Stimulated activated CD8-positive, alpha-beta memory T cell treated with anti-CD3 and anti-CD28 coated beads, Interleukin-4, amount 100 ng/mL, for 1 hour (primary cell): ENCODE data around the gene CPNE5.
A peak's percentile ranks its signal among the peaks of the same experiment; 100 is the strongest.

Experiments
- DNase-seq, 2 donors: peaks; one replicate each; pipeline ENCODE4 v3.0.0-alpha.2; 2020; ENCODE audit warnings: low read depth in 2 of 2, low spot score in 1 of 2

The CPNE5 gene

GRCh38 chr6:36858407-36858981, 19.2 kb upstream of the CPNE5 start:
- no peak for DNase-seq

DNA sequence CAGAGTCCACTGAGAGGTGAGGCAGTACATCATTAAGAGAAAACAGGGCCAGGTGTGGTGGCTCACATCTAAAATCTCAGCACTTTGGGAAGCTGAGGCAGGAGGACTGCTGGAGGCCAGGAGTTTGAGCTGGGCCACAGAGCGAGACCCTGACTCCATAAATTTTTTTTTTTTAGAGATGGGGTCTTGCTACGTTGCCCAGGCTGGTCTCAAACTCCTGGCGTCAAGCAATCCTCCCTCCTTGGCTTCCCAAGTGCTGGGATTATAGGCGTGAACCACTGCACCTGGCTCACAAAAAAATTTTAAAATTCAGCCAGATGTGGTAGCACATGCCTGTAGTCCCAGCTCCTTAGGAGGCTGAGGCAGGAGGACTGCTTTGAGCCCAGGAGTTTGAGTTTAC, 18.1 kb upstream of the CPNE5 start:
- no peak for DNase-seq

GRCh38 chr6:36856277-36856676, 17.0 kb upstream of the CPNE5 start:
- no peak for DNase-seq

GRCh38 chr6:36855750-36856149, 16.5 kb upstream of the CPNE5 start:
- no peak for DNase-seq

GRCh38 chr6:36853325-36853724, 14.1 kb upstream of the CPNE5 start:
- no peak for DNase-seq

- no peak for DNase-seq
Observed at GRCh38 chr6:36852481-36853147, 13.4 kb upstream of the CPNE5 start.

DNA sequence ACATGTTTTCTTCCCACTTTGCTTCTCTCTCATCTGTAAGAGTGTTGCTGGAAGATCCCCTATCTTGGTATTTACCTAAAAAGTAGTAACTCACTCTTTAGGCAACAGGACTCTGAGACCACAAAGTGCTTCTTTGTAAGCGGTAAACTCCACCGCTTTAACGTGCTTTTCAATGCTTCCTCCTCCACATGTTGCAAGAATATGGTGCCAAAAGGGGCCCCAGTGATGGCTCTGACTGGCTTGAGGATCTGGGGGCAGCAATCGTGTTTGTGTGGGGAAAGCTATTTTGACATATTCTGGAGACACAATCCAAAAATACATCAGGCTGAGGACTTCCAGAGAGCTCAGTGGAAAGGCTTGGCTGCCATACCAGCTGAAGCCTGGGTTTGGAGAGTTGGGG, 12.4 kb upstream of the CPNE5 start:
- DNase-seq = no peak

DNA sequence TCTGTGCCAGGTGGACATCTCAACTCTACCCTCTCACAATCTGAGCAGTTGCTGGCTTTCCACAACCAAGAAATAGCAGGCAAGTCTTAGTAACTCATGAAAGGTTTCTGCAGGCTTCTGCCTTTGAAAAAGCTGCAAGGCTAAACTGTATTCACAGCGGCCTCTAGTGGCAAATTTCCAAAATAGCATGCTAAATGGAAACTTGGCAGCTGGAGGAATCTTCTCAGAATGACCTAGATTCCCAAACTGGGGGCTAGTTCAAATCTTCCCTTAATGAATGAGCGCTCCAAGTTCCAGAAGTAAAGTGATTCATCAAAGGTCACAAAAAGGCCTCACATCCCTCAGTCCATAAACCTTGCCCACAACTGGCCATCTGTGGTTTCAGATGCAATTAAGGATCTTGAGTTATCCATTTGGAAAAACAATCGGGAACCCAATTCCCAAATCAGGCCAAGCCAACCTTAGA, 11.9 kb upstream of the CPNE5 start:
- no peak for DNase-seq

DNA sequence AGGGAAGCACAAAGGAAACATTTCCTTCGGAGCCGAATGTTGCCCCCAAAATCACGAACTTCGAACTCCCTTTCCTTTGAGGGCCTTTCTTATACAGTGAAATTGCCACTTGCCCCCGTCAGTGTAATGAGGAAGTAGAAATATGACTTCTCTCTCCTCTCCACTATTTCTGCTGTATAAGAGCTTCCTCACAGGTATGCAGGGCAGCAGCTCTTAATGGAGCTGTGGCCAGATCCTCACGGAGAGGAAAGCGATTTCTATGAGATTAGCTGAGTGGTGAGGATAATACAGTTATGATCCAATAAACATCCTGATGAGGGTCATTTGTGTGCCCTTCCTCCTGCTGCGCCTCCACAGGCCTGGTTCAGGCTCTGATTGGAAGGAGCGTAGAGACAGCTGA, 10.8 kb upstream of the CPNE5 start:
- no peak for DNase-seq

DNA sequence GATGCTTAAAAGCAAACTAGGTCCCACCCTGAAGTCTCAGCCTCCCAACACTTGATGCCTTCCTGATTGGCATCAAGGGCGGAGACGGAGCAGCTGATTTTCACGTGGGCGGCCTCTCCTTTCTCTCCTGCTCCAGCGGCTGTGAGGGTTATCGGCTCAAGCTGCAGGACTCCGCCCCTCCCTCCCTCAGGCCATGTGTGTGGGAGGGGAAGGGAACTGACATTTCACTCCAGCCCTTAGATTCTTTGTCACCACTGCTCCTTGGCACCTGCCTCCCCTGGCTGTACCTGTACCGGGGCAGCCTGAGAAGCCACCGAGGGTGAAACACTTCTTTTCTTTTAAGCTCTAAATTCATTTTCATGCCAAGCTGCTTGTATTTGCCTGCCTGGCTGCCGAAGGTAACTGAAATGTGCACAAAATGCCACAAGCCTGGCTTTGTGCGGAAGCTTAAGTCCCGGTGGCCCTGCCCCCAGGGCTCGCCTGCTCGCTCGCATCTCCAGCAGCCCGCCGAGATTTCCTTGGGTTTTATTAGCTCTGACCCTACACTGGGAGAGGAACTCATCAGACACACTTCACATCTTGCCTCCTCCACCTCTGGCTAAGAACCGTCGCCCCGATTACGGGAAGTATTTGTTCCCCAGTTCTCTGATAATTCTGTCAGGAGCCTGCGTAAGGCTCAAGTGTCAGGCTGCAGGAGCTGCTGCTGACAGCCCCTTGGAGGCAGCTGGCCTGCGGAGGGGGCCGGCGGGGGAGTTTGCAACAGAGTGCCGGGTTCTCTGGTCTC, 9.6 kb upstream of the CPNE5 start:
- no peak for DNase-seq

GRCh38 chr6:36847991-36848390, 8.7 kb upstream of the CPNE5 start:
- no peak for DNase-seq

- DNase-seq = no peak
Observed at GRCh38 chr6:36847152-36847551, 7.9 kb upstream of the CPNE5 start.

GRCh38 chr6:36845233-36845632, 6.0 kb upstream of the CPNE5 start:
- DNase-seq = no peak

GRCh38 chr6:36844232-36845170, 5.3 kb upstream of the CPNE5 start:
- no peak for DNase-seq

DNA sequence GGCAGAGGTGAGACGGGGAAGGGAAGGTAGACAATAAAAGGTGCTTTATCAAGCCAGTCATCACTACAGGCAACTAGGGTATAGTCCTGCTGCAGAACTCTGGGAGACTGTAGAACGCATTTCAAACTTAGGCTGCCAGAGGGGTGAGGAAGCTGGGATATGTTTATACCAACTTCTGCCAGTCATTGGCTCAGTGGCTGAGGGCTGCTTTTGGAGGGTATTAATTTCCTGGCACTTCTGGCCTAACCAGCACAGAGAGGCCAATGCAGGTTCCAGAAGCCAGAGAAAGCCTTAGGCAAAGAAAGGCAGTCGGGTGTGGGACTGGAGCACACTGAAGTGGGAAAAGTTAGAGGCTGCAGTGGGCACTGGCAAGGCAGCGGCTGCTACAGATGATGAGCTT, 3.9 kb upstream of the CPNE5 start:
- DNase-seq = no peak

- DNase-seq = no peak
Observed at GRCh38 chr6:36841756-36842155, 2.5 kb upstream of the CPNE5 start.

DNA sequence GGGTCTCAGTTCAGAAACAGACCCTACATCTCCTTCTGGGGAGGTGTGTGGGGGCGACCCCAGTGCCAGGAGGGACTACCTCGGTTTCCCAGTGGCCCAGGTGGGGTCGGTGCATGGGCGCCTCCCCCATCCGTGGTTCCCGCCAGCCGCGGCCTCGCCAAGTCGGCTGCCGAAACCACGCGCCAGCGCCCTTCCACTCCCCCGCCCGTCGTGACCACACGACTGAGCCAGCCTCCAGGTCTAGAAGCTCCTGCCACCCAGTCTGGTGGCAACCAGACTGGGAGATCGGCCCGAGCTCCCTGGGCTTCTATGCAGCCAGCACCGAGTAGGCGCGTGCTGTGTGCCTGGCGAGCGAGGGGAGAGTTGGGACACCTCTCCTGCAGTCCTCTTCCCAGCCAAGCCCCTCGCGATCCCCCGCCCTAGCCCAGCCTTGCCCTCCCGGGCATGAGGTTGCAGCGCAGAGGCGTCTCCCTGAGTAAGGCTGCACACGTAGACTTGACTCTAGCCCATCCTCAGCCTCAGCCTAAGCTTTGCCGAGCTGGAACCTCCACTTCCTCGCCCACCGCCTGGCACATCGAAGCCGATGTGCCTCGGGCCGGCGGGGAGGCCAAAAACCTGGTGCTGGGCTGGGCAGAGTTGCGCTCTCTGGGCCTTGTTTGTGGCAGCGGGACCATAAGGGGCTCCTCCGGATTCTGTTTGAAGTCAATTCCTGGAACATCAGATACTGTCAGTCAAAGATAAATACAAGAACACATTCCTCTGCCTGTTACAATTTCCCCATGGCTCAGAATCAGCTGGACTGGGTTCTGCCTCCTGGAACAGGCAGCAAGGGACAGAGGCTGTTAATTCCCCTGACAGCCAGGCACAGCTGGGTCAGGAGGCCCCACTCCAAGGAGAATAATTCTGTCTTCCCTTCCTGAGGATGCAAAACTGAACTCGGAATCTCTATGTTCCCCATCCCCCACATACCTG, 1.5 kb upstream of the CPNE5 start:
- DNase-seq = no peak

GRCh38 chr6:36839749-36840431, 646 bp upstream of the CPNE5 start:
- DNase-seq = peak in 1 of 2 donors; percentile 1

DNA sequence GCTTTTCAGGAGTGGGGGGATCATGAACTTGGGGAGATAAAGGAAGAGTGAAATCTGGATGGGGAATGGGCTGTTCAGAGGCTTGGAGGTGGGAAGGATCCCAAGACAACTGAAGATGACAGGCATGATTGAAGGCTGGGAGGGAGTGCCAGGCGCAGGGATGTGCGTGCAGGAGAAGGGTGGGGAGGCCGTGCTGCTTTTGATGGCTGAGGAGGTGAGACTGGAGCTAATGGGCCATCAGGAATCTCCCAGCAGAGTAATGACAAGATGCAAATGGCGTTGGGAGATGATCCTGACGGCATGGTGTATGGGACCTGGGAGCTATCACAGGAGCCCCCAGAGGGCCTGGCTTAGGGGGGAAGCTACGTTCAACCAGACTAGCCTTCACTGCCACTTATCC, 1.6 kb downstream of the CPNE5 start:
- no peak for DNase-seq

DNA sequence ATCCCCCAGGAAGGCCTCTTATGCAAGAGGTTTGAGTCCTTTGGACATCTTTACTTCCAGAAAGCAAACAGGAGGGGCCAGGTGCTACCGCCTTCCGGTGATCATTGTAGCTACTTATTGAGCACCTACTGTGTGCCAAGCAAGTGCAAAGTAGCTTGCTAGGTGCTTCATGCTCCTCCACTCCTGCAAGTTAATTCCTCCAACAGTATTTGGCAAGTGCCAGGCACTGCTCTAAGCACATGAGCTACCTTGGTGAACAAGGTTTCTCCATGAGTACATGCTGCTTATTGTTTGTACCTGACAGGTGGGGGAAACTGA, 2.3 kb downstream of the CPNE5 start:
- DNase-seq = no peak
